IPS-11a (cell line): ENCODE data around the gene ANOS1.
"Not testable (repeated sequence)": the region's sequence is repeated elsewhere in the genome, so short reads cannot be mapped to it uniquely, and the experiment has no call there.

ENCODE experiments used
- H3K4me3 ChIP-seq: one replicate; pipeline ENCODE4 v1.5.1; 2013; ENCODE audit warnings: low read depth, low read length, control low read depth

The ANOS1 gene

GRCh38 chrX:8629871-8630270 lies 102.1 kb downstream of the ANOS1 start:
- no peak overlapping the region for H3K4me3 ChIP-seq

- H3K4me3 ChIP-seq: no peak overlapping the region
Measured at GRCh38 chrX:8627796-8628195, 104.1 kb downstream of the ANOS1 start.

DNA sequence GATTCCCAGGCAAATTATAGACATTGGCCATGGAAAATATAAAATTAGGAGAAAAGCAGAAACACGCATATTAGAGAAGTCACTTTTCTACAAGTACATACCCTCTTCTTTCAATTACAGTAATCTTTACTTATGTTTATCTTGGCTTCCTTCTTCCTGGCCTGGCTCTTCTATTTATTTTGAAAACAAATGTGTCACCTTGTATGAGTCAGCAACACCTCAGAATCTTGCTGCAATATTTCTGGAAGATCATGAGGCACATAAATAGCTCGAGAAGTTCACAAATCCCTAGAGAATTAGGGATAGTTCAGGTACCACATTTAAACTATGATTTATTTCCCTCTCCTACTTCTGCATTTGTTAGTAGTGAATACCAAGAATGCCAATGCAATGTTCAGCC lies 124.6 kb downstream of the ANOS1 start:
- H3K4me3 ChIP-seq: no peak overlapping the region

- H3K4me3 ChIP-seq: no peak overlapping the region
Measured at GRCh38 chrX:8604131-8604530, 127.8 kb downstream of the ANOS1 start.

DNA sequence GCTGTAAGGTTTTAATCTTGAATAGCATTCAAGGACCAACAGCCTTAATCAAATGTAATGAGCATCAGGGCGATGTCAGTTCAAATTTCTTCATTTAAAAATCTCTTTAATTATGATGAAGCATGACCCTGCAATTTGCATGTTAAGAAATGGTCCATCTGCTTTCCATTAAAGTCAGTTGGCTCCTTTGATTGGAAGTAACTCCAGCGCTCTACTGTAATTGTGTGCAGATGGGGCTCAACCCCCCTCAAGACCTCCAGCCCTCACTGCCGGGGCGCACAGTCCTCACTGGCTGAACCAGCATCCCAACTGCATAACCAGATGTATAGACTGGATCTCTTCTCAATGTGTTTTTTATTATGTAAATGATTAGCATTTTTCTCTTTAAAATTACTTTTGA lies 140.4 kb downstream of the ANOS1 start:
- H3K4me3 ChIP-seq: no peak overlapping the region

DNA sequence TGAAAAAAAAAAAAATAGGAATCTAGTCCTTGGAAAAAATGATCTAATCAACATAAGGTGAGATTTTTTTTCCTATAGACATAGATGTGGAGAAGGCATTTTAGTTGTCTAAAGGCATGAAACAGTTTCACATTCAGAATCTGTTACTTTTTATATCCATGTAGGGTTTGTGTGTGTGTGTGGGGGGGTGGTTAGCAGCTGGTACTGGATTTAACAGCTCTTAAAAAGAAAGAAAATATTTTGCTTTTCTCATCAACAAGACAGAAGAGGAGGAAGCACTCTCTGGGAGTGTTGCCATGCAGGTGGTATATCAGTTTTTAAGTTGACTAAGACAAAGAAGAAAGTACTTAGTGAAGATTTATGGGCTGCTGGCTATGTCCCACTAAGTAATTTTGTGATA lies 145.0 kb downstream of the ANOS1 start:
- no peak overlapping the region for H3K4me3 ChIP-seq

- H3K4me3 ChIP-seq: no peak overlapping the region
Measured at GRCh38 chrX:8579602-8580001, 152.3 kb downstream of the ANOS1 start.

DNA sequence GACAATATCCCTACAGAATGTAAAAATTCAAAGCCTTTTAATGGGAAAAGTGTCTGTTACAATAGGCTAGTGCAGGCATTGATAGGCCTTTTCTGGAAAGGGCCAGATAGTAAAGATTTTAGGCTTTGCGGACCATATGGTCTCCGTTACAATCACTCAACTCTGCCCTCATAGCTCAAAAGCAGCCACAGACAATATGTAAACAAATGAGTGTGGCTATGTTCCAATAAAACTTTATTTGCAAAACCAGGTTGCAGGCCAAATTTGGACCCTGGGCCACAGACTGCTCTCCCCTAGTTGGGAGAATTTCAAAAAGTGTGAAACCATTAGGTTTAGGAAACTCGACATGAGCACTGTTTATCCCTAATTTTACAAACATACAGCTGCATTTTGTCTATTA lies 155.1 kb downstream of the ANOS1 start:
- H3K4me3 ChIP-seq: no peak overlapping the region

- no peak overlapping the region for H3K4me3 ChIP-seq
Measured at GRCh38 chrX:8565729-8566128, 166.2 kb downstream of the ANOS1 start.

- H3K4me3 ChIP-seq: no peak overlapping the region
Measured at GRCh38 chrX:8548446-8548845, 183.5 kb downstream of the ANOS1 start.

- no peak overlapping the region for H3K4me3 ChIP-seq
Measured at GRCh38 chrX:8546715-8547114, 185.2 kb downstream of the ANOS1 start.

DNA sequence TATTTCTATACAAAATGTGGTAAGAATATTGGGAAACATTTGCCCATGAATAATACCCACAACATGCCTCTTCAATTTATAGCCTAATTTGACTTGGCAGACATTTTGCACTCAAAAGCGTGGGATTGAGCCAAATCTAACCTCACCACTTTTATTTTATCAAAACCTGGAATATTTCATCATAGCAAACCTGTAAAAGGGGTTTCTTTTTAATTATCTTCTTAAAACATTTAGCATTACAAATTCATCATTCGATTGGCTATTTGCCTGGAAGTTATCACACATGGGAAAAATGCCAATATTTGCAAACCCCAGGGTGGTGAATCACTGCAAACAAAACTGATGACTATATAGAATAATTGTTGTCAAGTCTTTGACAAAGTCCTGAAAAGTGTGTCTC lies 211.1 kb downstream of the ANOS1 start:
- H3K4me3 ChIP-seq: no peak overlapping the region

DNA sequence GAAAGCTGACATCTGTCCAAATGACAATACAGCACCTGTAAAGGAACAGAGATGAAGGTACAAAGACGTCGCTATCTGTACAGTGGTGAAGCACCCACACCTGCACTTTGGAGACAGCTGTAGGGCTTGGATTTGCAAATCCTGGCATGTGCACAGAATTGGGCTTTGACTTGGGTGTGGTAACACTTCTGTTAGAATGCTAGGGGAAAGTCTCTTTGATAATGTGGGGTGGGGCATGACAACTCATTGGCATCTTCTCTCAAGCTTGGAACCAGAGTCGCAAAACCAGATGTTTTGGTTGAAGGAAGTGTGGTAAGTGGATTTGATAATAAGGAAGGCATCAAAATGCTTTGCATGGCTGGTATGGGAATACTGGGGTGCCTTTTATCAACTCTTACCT lies 211.8 kb downstream of the ANOS1 start:
- no peak overlapping the region for H3K4me3 ChIP-seq

DNA sequence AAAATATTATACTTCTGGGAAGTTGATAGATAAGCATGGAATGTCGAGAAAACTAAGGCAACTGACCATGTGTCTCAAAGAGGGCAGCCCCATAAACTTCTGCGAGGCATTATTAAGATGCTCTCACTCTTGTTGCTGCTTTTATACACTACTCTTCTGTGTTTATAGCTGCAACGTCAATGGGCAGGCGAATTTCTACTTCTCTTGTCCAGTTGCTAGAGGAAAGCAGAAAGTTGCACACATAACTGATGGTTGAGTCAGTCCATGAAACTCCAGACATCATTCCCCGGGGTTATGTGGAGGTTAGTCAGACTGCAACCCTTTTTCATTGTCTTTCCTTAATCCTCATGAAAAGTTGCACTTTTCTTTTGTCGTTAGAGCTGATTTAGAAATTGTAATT lies 227.5 kb downstream of the ANOS1 start:
- no peak overlapping the region for H3K4me3 ChIP-seq

GRCh38 chrX:8502101-8502500 lies 229.8 kb downstream of the ANOS1 start:
- H3K4me3 ChIP-seq: not testable (repeated sequence)

DNA sequence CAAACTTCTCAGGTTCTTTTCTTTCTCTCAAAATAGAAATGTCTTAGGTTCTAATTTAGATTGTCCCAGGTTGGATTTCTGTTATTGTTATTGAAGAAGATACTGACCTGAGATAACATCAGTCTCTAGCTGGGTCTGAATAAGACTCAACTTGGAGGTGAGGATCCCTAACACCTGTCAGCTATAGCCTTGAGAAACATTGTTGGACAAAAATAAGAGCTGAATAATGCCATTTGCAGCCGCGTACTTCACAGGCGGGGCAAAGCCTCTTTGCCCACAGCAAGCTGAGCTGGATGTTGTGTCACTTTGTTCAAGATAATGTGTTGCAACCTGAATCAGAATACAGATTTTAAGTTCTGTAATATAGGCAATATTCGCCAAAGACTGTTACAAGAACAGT lies 231.7 kb downstream of the ANOS1 start:
- H3K4me3 ChIP-seq: no peak overlapping the region

DNA sequence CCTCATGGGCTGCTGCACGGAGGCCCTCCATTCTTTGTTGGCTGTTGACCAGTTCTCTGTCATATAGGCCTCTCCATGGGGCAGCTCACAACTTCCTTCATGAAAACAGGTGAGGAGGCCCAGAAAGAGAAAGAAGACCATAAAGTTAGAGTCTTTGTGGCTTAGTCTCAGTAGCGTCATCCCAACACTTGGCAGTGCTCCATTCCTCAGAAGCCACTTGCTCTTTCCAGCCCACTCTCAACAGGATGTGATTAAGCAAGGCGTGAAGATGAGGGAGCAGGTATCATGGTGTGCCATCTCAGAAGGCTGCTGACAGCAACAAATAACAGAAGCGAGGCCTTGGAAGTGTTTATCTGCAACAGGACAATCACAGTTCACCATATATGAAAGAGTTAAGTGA lies 236.9 kb downstream of the ANOS1 start:
- H3K4me3 ChIP-seq: not testable (repeated sequence)

GRCh38 chrX:8484360-8484949 lies 247.5 kb downstream of the ANOS1 start:
- no peak overlapping the region for H3K4me3 ChIP-seq
